NOMO-1 treated with DMSO at 0.1 percent for 48 hours (cell line): ENCODE measurements around the gene EFNA4.
"Not testable (repeated sequence)": the region's sequence is repeated elsewhere in the genome, so short reads cannot be mapped to it uniquely, and the experiment has no call there.

ENCODE experiments used
- DNase-seq: peaks from one replicate; lab custom pipeline; 2025; ENCODE audit not compliant: unreplicated experiment; lab: John Stamatoyannopoulos, UW

The EFNA4 gene

GRCh38 chr1:155116113-155116764, 52.7 kb downstream of the EFNA4 start:
- DNase-seq = no peak

GRCh38 chr1:155117610-155118009, 54.1 kb downstream of the EFNA4 start:
- DNase-seq = no peak

- not testable (repeated sequence) for DNase-seq
These were observed 54.5 kb downstream of the EFNA4 start for GRCh38 chr1:155118090-155118489.
